Embryonic facial prominence (tissue), 1 donor: Measurements from ENCODE around the gene CENPX.

Experiments used
- DNase-seq: peaks from one replicate; pipeline ENCODE4 v3.0.0-alpha.2; 2016; ENCODE audit errors: extremely low spot score

CENPX gene

GRCh38 chr17:82022310-82022980 lies at the start of gene CENPX:
Gene CENPX, minus strand, starts transcription at chr17:82022878. Its CDS starts 17 bp downstream, at chr17:82022861.
- DNase-seq = no peak

- DNase-seq = no peak
These were observed 47.9 kb upstream of the CENPX start for GRCh38 chr17:82070611-82071010.

- DNase-seq = no peak
These were observed 43.1 kb upstream of the CENPX start, which contains the start of gene DUS1L for GRCh38 chr17:82065638-82066303. Gene DUS1L, minus strand, starts transcription at chr17:82065804. Its CDS starts 745 bp downstream, at chr17:82065059.

GRCh38 chr17:82065193-82065637 lies 42.5 kb upstream of the CENPX start:
- no peak for DNase-seq

GRCh38 chr17:82064433-82065192 lies 41.9 kb upstream of the CENPX start:
- no peak for DNase-seq

GRCh38 chr17:82063424-82064415 lies 41.0 kb upstream of the CENPX start:
- DNase-seq = no peak

GRCh38 chr17:82062984-82063368 lies 40.3 kb upstream of the CENPX start:
- no peak for DNase-seq

GRCh38 chr17:82062076-82062983 lies 39.7 kb upstream of the CENPX start:
- DNase-seq = no peak

GRCh38 chr17:82061047-82061925 lies 38.6 kb upstream of the CENPX start:
- no peak for DNase-seq

GRCh38 chr17:82060614-82061013 lies 37.9 kb upstream of the CENPX start:
- no peak for DNase-seq

GRCh38 chr17:82060001-82060380 lies 37.3 kb upstream of the CENPX start:
- no peak for DNase-seq

- no peak for DNase-seq
These were observed 36.8 kb upstream of the CENPX start for GRCh38 chr17:82059272-82060000.

- no peak for DNase-seq
These were observed 36.2 kb upstream of the CENPX start for GRCh38 chr17:82058855-82059249.

- no peak for DNase-seq
These were observed 35.7 kb upstream of the CENPX start for GRCh38 chr17:82058230-82058854.

- DNase-seq = no peak
These were observed 34.3 kb upstream of the CENPX start for GRCh38 chr17:82056729-82057621.

- DNase-seq = no peak
These were observed 33.5 kb upstream of the CENPX start for GRCh38 chr17:82055965-82056728.
